ENCODE data around the gene TBC1D14.

The TBC1D14 gene

GRCh38 chr4:7049295-7049694 is 139.7 kb downstream of the TBC1D14 start:
- no peak overlapping the region for H3K4me3 ChIP-seq
- no peak overlapping the region for H3K27ac ChIP-seq
- peaks cover 0 to 63% (median 35%) of the 10 kb centered on the region in 4 donors for H3K4me1 ChIP-seq
- intact Hi-C loops (cut with DNase I; ENCODE audit: low total_unique reads), result loop anchor here (10.0 kb wide), 1 partner anchor 264 kb away; the partner anchor contains the start of gene KIAA0232
- no peaks in the 10 kb centered on the region for H3K27me3 ChIP-seq
- H3K9me3 ChIP-seq, result no peaks in the 10 kb centered on the region
- no peak for DNase-seq
- no peak for TF ChIP-seq CTCF (IDR thresholded peaks at IDR 0.05)
- H3K36me3 ChIP-seq, result peaks cover 5 to 38% (median 9%) of the 10 kb centered on the region in 3 donors

- no peaks in the 10 kb centered on the region for H3K27me3 ChIP-seq
- H3K9me3 ChIP-seq, result no peaks in the 10 kb centered on the region
- H3K4me1 ChIP-seq, result peaks cover 0 to 59% (median 31%) of the 10 kb centered on the region in 4 donors
- DNase-seq, result no peak
- H3K36me3 ChIP-seq, result peaks cover 9 to 43% (median 14%) of the 10 kb centered on the region in 3 donors
- no peak for TF ChIP-seq CTCF (IDR thresholded peaks at IDR 0.05)
- H3K4me3 ChIP-seq, result no peak overlapping the region
- no peak overlapping the region for H3K27ac ChIP-seq
- intact Hi-C loops (cut with DNase I; ENCODE audit: low total_unique reads), result loop anchor here (10.0 kb wide), 1 partner anchor 265 kb away; the partner anchor contains the start of gene KIAA0232
These were observed 140.1 kb downstream of the TBC1D14 start for GRCh38 chr4:7049739-7050138.

- TF ChIP-seq CTCF (IDR thresholded peaks at IDR 0.05), result no peak
- intact Hi-C loops (cut with DNase I; ENCODE audit: low total_unique reads), result no loop called here
- Histone ChIP-seq H3K4me3 (no peak overlapping the region), H3K27ac (no peak overlapping the region), H3K4me1 (peaks cover 0 to 50% (median 22%) of the 10 kb centered on the region in 4 donors), H3K9me3 (no peaks in the 10 kb centered on the region), H3K27me3 (no peaks in the 10 kb centered on the region), H3K36me3 (peaks cover 18 to 52% (median 22%) of the 10 kb centered on the region in 3 donors)
- DNase-seq, result no peak
These were observed 141.0 kb downstream of the TBC1D14 start for GRCh38 chr4:7050481-7051143.

- intact Hi-C loops (cut with DNase I; ENCODE audit: low total_unique reads), result no loop called here
- TF ChIP-seq CTCF (IDR thresholded peaks at IDR 0.05), result no peak
- Histone ChIP-seq H3K36me3 (peaks cover 23 to 57% (median 27%) of the 10 kb centered on the region in 3 donors), H3K27me3 (no peaks in the 10 kb centered on the region), H3K9me3 (no peaks in the 10 kb centered on the region), H3K4me1 (peaks cover 0 to 45% (median 17%) of the 10 kb centered on the region in 4 donors), H3K4me3 (no peak overlapping the region), H3K27ac (no peak overlapping the region)
- no peak for DNase-seq
These were observed 141.5 kb downstream of the TBC1D14 start for GRCh38 chr4:7051144-7051495.

GRCh38 chr4:7051905-7052304 is 142.3 kb downstream of the TBC1D14 start:
- H3K27me3 ChIP-seq, result no peaks in the 10 kb centered on the region
- no peak overlapping the region for H3K4me3 ChIP-seq
- peaks cover 0 to 37% (median 9%) of the 10 kb centered on the region in 4 donors for H3K4me1 ChIP-seq
- no peaks in the 10 kb centered on the region for H3K9me3 ChIP-seq
- intact Hi-C loops (cut with DNase I; ENCODE audit: low total_unique reads), result no loop called here
- peaks cover 26 to 64% (median 34%) of the 10 kb centered on the region in 3 donors for H3K36me3 ChIP-seq
- no peak for TF ChIP-seq CTCF (IDR thresholded peaks at IDR 0.05)
- DNase-seq, result no peak
- H3K27ac ChIP-seq, result no peak overlapping the region
